Measurements from ENCODE around the gene CBFA2T3. TPM values are rescaled to one million over a fixed set of nuclear protein-coding genes. Genes with fewer than 3 reads are reported as not detected.
"Not testable (repeated sequence)": the region's sequence is repeated elsewhere in the genome, so short reads cannot be mapped to it uniquely, and the experiment has no call there.

The CBFA2T3 gene
- total RNA-seq, 2 donors from 2014 or later = 10.1 to 10.5 TPM

GRCh38 chr16:88894681-88895300 is 82.2 kb downstream of the CBFA2T3 start:
- no peaks in the 10 kb centered on the region for H3K4me1 ChIP-seq
- TF ChIP-seq CTCF (IDR thresholded peaks at IDR 0.05) = no peak
- no peaks in the 10 kb centered on the region for H3K27me3 ChIP-seq
- no peak for DNase-seq
- H3K9ac ChIP-seq (ENCODE audit: low read depth in 2 of 2, low read length in 2 of 2) = no peak overlapping the region
- no peak overlapping the region for H3K27ac ChIP-seq
- no peaks in the 10 kb centered on the region for H3K9me3 ChIP-seq
- H3K36me3 ChIP-seq = no peaks in the 10 kb centered on the region
- H3K4me3 ChIP-seq = no peak overlapping the region
- intact Hi-C loops (cut with DNase I) = no loop called here

GRCh38 chr16:88894266-88894665 is 82.7 kb downstream of the CBFA2T3 start:
- H3K9me3 ChIP-seq; DNase-seq; H3K9ac ChIP-seq (ENCODE audit: low read depth in 2 of 2, low read length in 2 of 2); H3K27me3 ChIP-seq; H3K36me3 ChIP-seq; H3K4me1 ChIP-seq; intact Hi-C loops (cut with DNase I); H3K4me3 ChIP-seq; H3K27ac ChIP-seq: not testable (repeated sequence)

GRCh38 chr16:88893127-88893968 is 83.7 kb downstream of the CBFA2T3 start:
- H3K36me3 ChIP-seq = no peaks in the 10 kb centered on the region
- no peaks in the 10 kb centered on the region for H3K9me3 ChIP-seq
- H3K27me3 ChIP-seq = no peaks in the 10 kb centered on the region
- H3K4me1 ChIP-seq = no peaks in the 10 kb centered on the region
- H3K4me3 ChIP-seq = no peak overlapping the region
- no peak overlapping the region for H3K9ac ChIP-seq (ENCODE audit: low read depth in 2 of 2, low read length in 2 of 2)
- intact Hi-C loops (cut with DNase I) = no loop called here
- no peak overlapping the region for H3K27ac ChIP-seq
- no peak for DNase-seq
- no peak for TF ChIP-seq CTCF (IDR thresholded peaks at IDR 0.05)

- Histone ChIP-seq H3K27me3 (no peaks in the 10 kb centered on the region), H3K4me1 (no peaks in the 10 kb centered on the region), H3K9me3 (no peaks in the 10 kb centered on the region), H3K27ac (no peak overlapping the region), H3K4me3 (no peak overlapping the region), H3K9ac (ENCODE audit: low read depth in 2 of 2, low read length in 2 of 2) (no peak overlapping the region), H3K36me3 (no peaks in the 10 kb centered on the region)
- no peak for DNase-seq
- intact Hi-C loops (cut with DNase I) = no loop called here
- no peak for TF ChIP-seq CTCF (IDR thresholded peaks at IDR 0.05)
Measured at GRCh38 chr16:88892065-88892464, 84.9 kb downstream of the CBFA2T3 start.

GRCh38 chr16:88891083-88891482 is 85.9 kb downstream of the CBFA2T3 start:
- H3K27ac ChIP-seq = no peak overlapping the region
- no peaks in the 10 kb centered on the region for H3K27me3 ChIP-seq
- no peaks in the 10 kb centered on the region for H3K4me1 ChIP-seq
- no peaks in the 10 kb centered on the region for H3K9me3 ChIP-seq
- H3K36me3 ChIP-seq = no peaks in the 10 kb centered on the region
- no peak overlapping the region for H3K4me3 ChIP-seq
- no peak overlapping the region for H3K9ac ChIP-seq (ENCODE audit: low read depth in 2 of 2, low read length in 2 of 2)
- intact Hi-C loops (cut with DNase I) = no loop called here
- DNase-seq = no peak
- TF ChIP-seq CTCF (IDR thresholded peaks at IDR 0.05) = no peak

- H3K9ac ChIP-seq (ENCODE audit: low read depth in 2 of 2, low read length in 2 of 2); DNase-seq; intact Hi-C loops (cut with DNase I); H3K4me1 ChIP-seq; H3K9me3 ChIP-seq; H3K27me3 ChIP-seq; H3K4me3 ChIP-seq; H3K27ac ChIP-seq; H3K36me3 ChIP-seq: not testable (repeated sequence)
Measured at GRCh38 chr16:88889702-88890352, 87.2 kb downstream of the CBFA2T3 start.

Measured in colonic mucosa (tissue), 4 donors.